Activated T-helper 1 cell treated with Interleukin-2 at 50 U/mL for 16 hours (primary cell): ENCODE data around the gene EPHB3.
"Not testable (repeated sequence)": the region's sequence is repeated elsewhere in the genome, so short reads cannot be mapped to it uniquely, and the experiment has no call there.

Experiments used
- DNase-seq: peaks from one replicate; pipeline ENCODE4 v3.0.0-alpha.2; 2020; ENCODE audit warnings: low read depth

The EPHB3 gene

GRCh38 chr3:184600685-184601377 lies 39.2 kb downstream of the EPHB3 start:
- DNase-seq: no peak

- no peak for DNase-seq
Measured at GRCh38 chr3:184601576-184602371, 40.2 kb downstream of the EPHB3 start.

GRCh38 chr3:184602372-184603150 lies 41.0 kb downstream of the EPHB3 start:
- no peak for DNase-seq

GRCh38 chr3:184603151-184604030 lies 41.8 kb downstream of the EPHB3 start:
- no peak for DNase-seq

- no peak for DNase-seq
Measured at GRCh38 chr3:184604039-184604601, 42.5 kb downstream of the EPHB3 start.

GRCh38 chr3:184604615-184605290 lies 43.2 kb downstream of the EPHB3 start:
- DNase-seq: no peak

GRCh38 chr3:184608209-184608608 lies 46.6 kb downstream of the EPHB3 start:
- DNase-seq: no peak

GRCh38 chr3:184609476-184610244 lies 48.1 kb downstream of the EPHB3 start:
- DNase-seq: no peak

- DNase-seq: no peak
Measured at GRCh38 chr3:184610245-184610871, 48.8 kb downstream of the EPHB3 start.

- no peak for DNase-seq
Measured at GRCh38 chr3:184611607-184612281, 50.2 kb downstream of the EPHB3 start.

GRCh38 chr3:184615396-184615795 lies 53.8 kb downstream of the EPHB3 start:
- DNase-seq: no peak

- no peak for DNase-seq
Measured at GRCh38 chr3:184616436-184616835, 54.9 kb downstream of the EPHB3 start.

- DNase-seq: not testable (repeated sequence)
Measured at GRCh38 chr3:184617306-184617705, 55.7 kb downstream of the EPHB3 start.

GRCh38 chr3:184618811-184619210 lies 57.2 kb downstream of the EPHB3 start:
- DNase-seq: no peak

- no peak for DNase-seq
Measured at GRCh38 chr3:184619369-184619768, 57.8 kb downstream of the EPHB3 start.

- no peak for DNase-seq
Measured at GRCh38 chr3:184619787-184620430, 58.3 kb downstream of the EPHB3 start.

- no peak for DNase-seq
Measured at GRCh38 chr3:184620475-184621119, 59.0 kb downstream of the EPHB3 start.

- DNase-seq: not testable (repeated sequence)
Measured at GRCh38 chr3:184622156-184622555, 60.6 kb downstream of the EPHB3 start.
